ENCODE data around the gene NODAL. TPM values are rescaled to one million over a fixed set of nuclear protein-coding genes. Genes with fewer than 3 reads are reported as not detected.

NODAL gene
- total and polyA plus RNA-seq, 2 experiments from 2014 or later: 11.2 to 28.4 TPM

- TF ChIP-seq, protein P1, sequence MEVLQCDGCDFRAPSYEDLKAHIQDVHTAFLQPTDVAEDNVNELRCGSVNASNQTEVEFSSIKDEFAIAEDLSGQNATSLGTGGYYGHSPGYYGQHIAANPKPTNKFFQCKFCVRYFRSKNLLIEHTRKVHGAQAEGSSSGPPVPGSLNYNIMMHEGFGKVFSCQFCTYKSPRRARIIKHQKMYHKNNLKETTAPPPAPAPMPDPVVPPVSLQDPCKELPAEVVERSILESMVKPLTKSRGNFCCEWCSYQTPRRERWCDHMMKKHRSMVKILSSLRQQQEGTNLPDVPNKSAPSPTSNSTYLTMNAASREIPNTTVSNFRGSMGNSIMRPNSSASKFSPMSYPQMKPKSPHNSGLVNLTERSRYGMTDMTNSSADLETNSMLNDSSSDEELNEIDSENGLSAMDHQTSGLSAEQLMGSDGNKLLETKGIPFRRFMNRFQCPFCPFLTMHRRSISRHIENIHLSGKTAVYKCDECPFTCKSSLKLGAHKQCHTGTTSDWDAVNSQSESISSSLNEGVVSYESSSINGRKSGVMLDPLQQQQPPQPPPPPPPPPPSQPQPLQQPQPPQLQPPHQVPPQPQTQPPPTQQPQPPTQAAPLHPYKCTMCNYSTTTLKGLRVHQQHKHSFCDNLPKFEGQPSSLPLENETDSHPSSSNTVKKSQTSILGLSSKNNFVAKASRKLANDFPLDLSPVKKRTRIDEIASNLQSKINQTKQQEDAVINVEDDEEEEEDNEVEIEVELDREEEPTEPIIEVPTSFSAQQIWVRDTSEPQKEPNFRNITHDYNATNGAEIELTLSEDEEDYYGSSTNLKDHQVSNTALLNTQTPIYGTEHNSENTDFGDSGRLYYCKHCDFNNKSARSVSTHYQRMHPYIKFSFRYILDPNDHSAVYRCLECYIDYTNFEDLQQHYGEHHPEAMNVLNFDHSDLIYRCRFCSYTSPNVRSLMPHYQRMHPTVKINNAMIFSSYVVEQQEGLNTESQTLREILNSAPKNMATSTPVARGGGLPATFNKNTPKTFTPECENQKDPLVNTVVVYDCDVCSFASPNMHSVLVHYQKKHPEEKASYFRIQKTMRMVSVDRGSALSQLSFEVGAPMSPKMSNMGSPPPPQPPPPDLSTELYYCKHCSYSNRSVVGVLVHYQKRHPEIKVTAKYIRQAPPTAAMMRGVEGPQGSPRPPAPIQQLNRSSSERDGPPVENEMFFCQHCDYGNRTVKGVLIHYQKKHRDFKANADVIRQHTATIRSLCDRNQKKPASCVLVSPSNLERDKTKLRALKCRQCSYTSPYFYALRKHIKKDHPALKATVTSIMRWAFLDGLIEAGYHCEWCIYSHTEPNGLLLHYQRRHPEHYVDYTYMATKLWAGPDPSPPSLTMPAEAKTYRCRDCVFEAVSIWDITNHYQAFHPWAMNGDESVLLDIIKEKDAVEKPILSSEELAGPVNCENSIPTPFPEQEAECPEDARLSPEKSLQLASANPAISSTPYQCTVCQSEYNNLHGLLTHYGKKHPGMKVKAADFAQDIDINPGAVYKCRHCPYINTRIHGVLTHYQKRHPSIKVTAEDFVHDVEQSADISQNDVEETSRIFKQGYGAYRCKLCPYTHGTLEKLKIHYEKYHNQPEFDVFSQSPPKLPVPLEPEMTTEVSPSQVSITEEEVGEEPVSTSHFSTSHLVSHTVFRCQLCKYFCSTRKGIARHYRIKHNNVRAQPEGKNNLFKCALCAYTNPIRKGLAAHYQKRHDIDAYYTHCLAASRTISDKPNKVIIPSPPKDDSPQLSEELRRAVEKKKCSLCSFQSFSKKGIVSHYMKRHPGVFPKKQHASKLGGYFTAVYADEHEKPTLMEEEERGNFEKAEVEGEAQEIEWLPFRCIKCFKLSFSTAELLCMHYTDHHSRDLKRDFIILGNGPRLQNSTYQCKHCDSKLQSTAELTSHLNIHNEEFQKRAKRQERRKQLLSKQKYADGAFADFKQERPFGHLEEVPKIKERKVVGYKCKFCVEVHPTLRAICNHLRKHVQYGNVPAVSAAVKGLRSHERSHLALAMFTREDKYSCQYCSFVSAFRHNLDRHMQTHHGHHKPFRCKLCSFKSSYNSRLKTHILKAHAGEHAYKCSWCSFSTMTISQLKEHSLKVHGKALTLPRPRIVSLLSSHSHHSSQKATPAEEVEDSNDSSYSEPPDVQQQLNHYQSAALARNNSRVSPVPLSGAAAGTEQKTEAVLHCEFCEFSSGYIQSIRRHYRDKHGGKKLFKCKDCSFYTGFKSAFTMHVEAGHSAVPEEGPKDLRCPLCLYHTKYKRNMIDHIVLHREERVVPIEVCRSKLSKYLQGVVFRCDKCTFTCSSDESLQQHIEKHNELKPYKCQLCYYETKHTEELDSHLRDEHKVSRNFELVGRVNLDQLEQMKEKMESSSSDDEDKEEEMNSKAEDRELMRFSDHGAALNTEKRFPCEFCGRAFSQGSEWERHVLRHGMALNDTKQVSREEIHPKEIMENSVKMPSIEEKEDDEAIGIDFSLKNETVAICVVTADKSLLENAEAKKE (CRISPR knock-in tag; IDR thresholded peaks at IDR 0.05): no peak
Measured at GRCh38 chr10:70458329-70459060, 17.0 kb upstream of the NODAL start (continued).

DNA sequence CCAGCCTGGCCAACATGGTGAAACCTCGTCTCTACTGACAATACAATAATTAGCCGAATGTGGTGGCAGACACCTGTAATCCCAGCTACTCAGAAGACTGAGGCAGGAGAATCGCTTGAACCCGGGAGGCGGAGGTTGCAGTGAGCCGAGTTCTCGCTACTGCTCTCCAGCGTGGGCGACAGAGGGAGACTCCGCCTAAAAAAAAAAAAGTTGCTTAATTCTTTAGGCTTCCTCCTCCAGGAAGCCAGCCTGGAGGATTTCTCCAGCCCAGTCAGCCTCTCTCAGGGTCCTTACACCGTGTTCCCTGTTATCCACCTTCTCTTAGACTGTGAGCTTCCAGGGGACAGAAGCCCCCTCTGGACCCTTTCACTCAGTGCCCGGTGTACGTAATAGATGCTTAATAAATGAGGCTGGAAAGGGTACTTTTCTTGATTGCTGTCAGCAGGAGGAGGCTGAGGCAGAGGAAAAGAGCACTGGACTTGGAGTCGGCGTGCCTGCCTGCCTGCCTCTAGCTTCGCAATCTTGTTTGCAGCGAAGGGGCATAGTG, 16.4 kb upstream of the NODAL start:
- Mint-ChIP-seq H3K36me3 (ENCODE audit: low read depth) (no peaks in the 10 kb centered on the region), H3K4me1 (peaks cover 49% of the 10 kb centered on the region), H3K4me3 (peak overlapping the region; percentile 62), H3K27me3 (ENCODE audit: insufficient read depth, low read depth, poor library complexity) (peaks cover 66% of the 10 kb centered on the region), H3K9me3 (no peaks in the 10 kb centered on the region; the same call in 2 of the 3 replicates), H3K27ac (no peak overlapping the region)
- DNase-seq (ENCODE audit: low spot score) (no peak), ATAC-seq (no peak)
- no peak overlapping the region for H3K27ac ChIP-seq (ENCODE audit: low read depth)
- H3K36me3 ChIP-seq (ENCODE audit: insufficient read depth): no peaks in the 10 kb centered on the region
- H3K4me1 ChIP-seq (ENCODE audit: insufficient read depth): peaks cover 59% of the 10 kb centered on the region
- no peaks in the 10 kb centered on the region for H3K79me2 ChIP-seq (replicated peaks; ENCODE audit: insufficient read depth)
- H3K9me2 ChIP-seq (ENCODE audit: insufficient read depth): no peaks in the 10 kb centered on the region
- peak overlapping the region; percentile 93 for H2AFZ ChIP-seq
- H3K4me3 ChIP-seq: peak overlapping the region; percentile 80
- H3K4me2 ChIP-seq: peak overlapping the region; percentile 100
- peaks cover 50% of the 10 kb centered on the region for H3K27me3 ChIP-seq (ENCODE audit: insufficient read depth)
- no peaks in the 10 kb centered on the region for H4K20me1 ChIP-seq (replicated peaks; ENCODE audit: insufficient read depth)
- H3F3A ChIP-seq (replicated peaks; ENCODE audit: low read depth): peaks cover 28% of the 10 kb centered on the region
- TF ChIP-seq EZH2 (IDR thresholded peaks at IDR 0.05; ENCODE audit: low read depth, unreplicated experiment) (peak; percentile 44), POLR2AphosphoS5 (IDR thresholded peaks at IDR 0.05; ENCODE audit: low read depth) (no peak)

All from GM23338 (cell line).